MM.1S (cell line): ENCODE data around the gene PRMT7.

Source experiments
- DNase-seq: peaks from one replicate; pipeline ENCODE4 v3.0.0-alpha.2; 2015
- H2AFZ ChIP-seq: fragments of 300-600 bp; sonication (generic); 2 replicates; pipeline ENCODE4 v1.6.0; 2016; ENCODE audit warnings: antibody characterized with exemption, low read length
- H3F3A ChIP-seq: fragments of 300-600 bp; sonication (generic); 2 replicates; pipeline ENCODE4 v1.6.1; 2016; ENCODE audit warnings: mild to moderate bottlenecking, antibody characterized with exemption, low read length, moderate library complexity, mixed read lengths; ENCODE audit not compliant: insufficient read depth
- H3K27ac ChIP-seq: fragments of 300-600 bp; sonication (generic); 2 replicates; pipeline ENCODE4 v1.5.1; 2016; ENCODE audit warnings: mild to moderate bottlenecking, low read length
- H3K27me3 ChIP-seq: fragments of 300-600 bp; sonication (generic); replicated peaks from 2 replicates; pipeline ENCODE4 v1.6.0; 2016; ENCODE audit warnings: low read length; ENCODE audit not compliant: insufficient read depth
- H3K36me3 ChIP-seq: fragments of 300-600 bp; sonication (generic); replicated peaks from 2 replicates; pipeline ENCODE4 v1.6.1; 2016; ENCODE audit warnings: mild to moderate bottlenecking, low read length, mixed read lengths; ENCODE audit not compliant: insufficient read depth
- H3K4me1 ChIP-seq: fragments of 300-600 bp; sonication (generic); 2 replicates; pipeline ENCODE4 v1.6.1; 2016; ENCODE audit warnings: low read length, mixed read lengths
- H3K4me2 ChIP-seq: fragments of 300-600 bp; sonication (generic); 2 replicates; pipeline ENCODE4 v1.6.0; 2016; ENCODE audit warnings: low read depth, low read length
- H3K4me3 ChIP-seq: fragments of 300-600 bp; sonication (generic); 2 replicates; pipeline ENCODE4 v1.5.1; 2016; ENCODE audit warnings: low read length, mixed read lengths
- H3K79me2 ChIP-seq: fragments of 300-600 bp; sonication (generic); 2 replicates; pipeline ENCODE4 v1.6.1; 2016; ENCODE audit warnings: mixed run types, low read length, mixed read lengths
- H3K9ac ChIP-seq: fragments of 300-600 bp; sonication (generic); 2 replicates; pipeline ENCODE4 v1.6.1; 2016; ENCODE audit warnings: low read length, mixed read lengths
- H3K9me2 ChIP-seq: fragments of 300-600 bp; sonication (generic); replicated peaks from 2 replicates; pipeline ENCODE4 v1.6.1; 2016; ENCODE audit warnings: mild to moderate bottlenecking, low read length, mixed read lengths; ENCODE audit not compliant: insufficient read depth
- H3K9me3 ChIP-seq: fragments of 300-600 bp; sonication (generic); replicated peaks from 2 replicates; pipeline ENCODE4 v1.6.1; 2016; ENCODE audit warnings: mild to moderate bottlenecking, low read length, mixed read lengths; ENCODE audit not compliant: insufficient read depth
- H4K20me1 ChIP-seq: fragments of 300-600 bp; sonication (generic); 2 replicates; pipeline ENCODE4 v1.6.1; 2016; ENCODE audit warnings: mild to moderate bottlenecking, low read length, moderate library complexity, mixed read lengths; ENCODE audit not compliant: insufficient read depth
- CTCF ChIP-seq: fragments of 300-600 bp; sonication (generic); IDR thresholded peaks from 2 replicates; pipeline ENCODE4 v1.5.1; 2016; ENCODE audit warnings: antibody characterized with exemption, low read length, mixed read lengths
- EZH2 ChIP-seq: fragments of 300-600 bp; sonication (generic); optimal IDR thresholded peaks from 2 replicates; pipeline ENCODE3; 2017; ENCODE audit warnings: low read depth, mild to moderate bottlenecking, antibody characterized with exemption, low read length, mixed read lengths
- EZH2phosphoT487 ChIP-seq: fragments of 300-600 bp; sonication (generic); IDR thresholded peaks from 2 replicates; pipeline ENCODE4 v1.6.1; 2018; ENCODE audit warnings: antibody characterized with exemption, low read length

The PRMT7 gene

GRCh38 chr16:68346892-68347480, 36.2 kb downstream of the PRMT7 start:
- H3K9me2 ChIP-seq: no peaks in the 10 kb centered on the region
- no peak overlapping the region for H3K27ac ChIP-seq
- no peaks in the 10 kb centered on the region for H3K36me3 ChIP-seq
- H3K4me3 ChIP-seq: no peak overlapping the region
- H3K4me1 ChIP-seq: 0 out of 2 replicates have a peak, but pooled peaks cover 4% of the 10 kb centered on the region
- no peak for DNase-seq
- no peaks in the 10 kb centered on the region for H3F3A ChIP-seq
- no peak overlapping the region for H2AFZ ChIP-seq
- TF ChIP-seq CTCF (no peak), EZH2phosphoT487 (no peak), EZH2 (no peak)
- H3K4me2 ChIP-seq: no peak overlapping the region
- H3K79me2 ChIP-seq: no peaks in the 10 kb centered on the region; the same call in 1 of the 2 replicates
- H3K9ac ChIP-seq: no peak overlapping the region
- no peaks in the 10 kb centered on the region for H3K9me3 ChIP-seq
- H3K27me3 ChIP-seq: no peaks in the 10 kb centered on the region
- H4K20me1 ChIP-seq: no peaks in the 10 kb centered on the region

GRCh38 chr16:68347605-68348004, 36.8 kb downstream of the PRMT7 start:
- Histone ChIP-seq H2AFZ (no peak overlapping the region), H3K4me2 (no peak overlapping the region), H3K4me1 (0 out of 2 replicates have a peak, but pooled peaks cover under 1% of the 10 kb centered on the region), H3K4me3 (no peak overlapping the region), H3K9me2 (no peaks in the 10 kb centered on the region), H3F3A (no peaks in the 10 kb centered on the region), H3K36me3 (no peaks in the 10 kb centered on the region), H3K79me2 (no peaks in the 10 kb centered on the region; the same call in 1 of the 2 replicates), H3K9me3 (no peaks in the 10 kb centered on the region), H3K9ac (no peak overlapping the region), H3K27me3 (no peaks in the 10 kb centered on the region), H3K27ac (no peak overlapping the region), H4K20me1 (no peaks in the 10 kb centered on the region)
- no peak for DNase-seq
- TF ChIP-seq CTCF (no peak), EZH2phosphoT487 (no peak), EZH2 (no peak)

- Histone ChIP-seq H3K79me2 (no peaks in the 10 kb centered on the region; the same call in 1 of the 2 replicates), H3K36me3 (no peaks in the 10 kb centered on the region), H3K4me3 (no peak overlapping the region)
Measured at GRCh38 chr16:68348639-68349445, 38.0 kb downstream of the PRMT7 start.

More at GRCh38 chr16:68348639-68349445, 38.0 kb downstream of the PRMT7 start:
- H3K27ac ChIP-seq: no peak overlapping the region
- no peak overlapping the region for H2AFZ ChIP-seq
- H3K27me3 ChIP-seq: no peaks in the 10 kb centered on the region
- H3K9me2 ChIP-seq: no peaks in the 10 kb centered on the region
- no peaks in the 10 kb centered on the region for H3K9me3 ChIP-seq
- no peaks in the 10 kb centered on the region for H3F3A ChIP-seq
- TF ChIP-seq EZH2phosphoT487 (no peak), CTCF (no peak), EZH2 (no peak)
- H3K4me2 ChIP-seq: no peak overlapping the region
- H3K9ac ChIP-seq: no peak overlapping the region
- DNase-seq: no peak
- H3K4me1 ChIP-seq: no peaks in the 10 kb centered on the region
- H4K20me1 ChIP-seq: no peaks in the 10 kb centered on the region
